Endothelial cell of umbilical vein (primary cell): ENCODE measurements around the gene SPINT4. TPM values are rescaled to one million over a fixed set of nuclear protein-coding genes. Genes with fewer than 3 reads are reported as not detected.

Experiments used
- Bru-seq: library from RNA; stranded (reverse); fragments of 400-500 nt; gene quantifications from one replicate; lab custom pipeline; 2021; lab: Mats Ljungman, UMichigan
- BruChase-seq, 2 experiments: library from RNA; stranded (reverse); fragments of 400-500 nt; gene quantifications; one replicate each; lab custom pipeline; 2021; lab: Mats Ljungman, UMichigan
- BruUV-seq: library from RNA; stranded (reverse); fragments of 400-500 nt; replicated peaks from 2 replicates; lab custom pipeline; 2021; lab: Mats Ljungman, UMichigan
- CTCF ChIA-PET: fragments of 300-600, 350-600 bp; sonication (Branson Sonifier 250); formaldehyde crosslinking; loops from one replicate; lab custom pipeline; 2021; ENCODE audit warnings: antibody characterized with exemption, inconsistent platforms; lab: Charles Lee
- POLR2A ChIA-PET: fragments of 300-600, 350-600 bp; sonication (Branson Sonifier 250); formaldehyde crosslinking; loops from one replicate; lab custom pipeline; 2021; ENCODE audit warnings: antibody characterized with exemption, inconsistent platforms; lab: Charles Lee
- DNase-seq: peaks from one replicate; pipeline ENCODE4 v3.0.0-alpha.2; 2011; ENCODE audit warnings: low read depth, low spot score
- FAIRE-seq: peaks from 2 replicates; lab custom pipeline; 2011; peaks lifted over from hg19 to GRCh38; lab: Jason Lieb, UNC
- H2AFZ ChIP-seq: 2 replicates; pipeline ENCODE4 v1.6.0; 2012; ENCODE audit warnings: low read depth, low read length, control low read depth, inconsistent platforms
- H3K27ac ChIP-seq: 2 replicates; pipeline ENCODE4 v1.5.1; 2011; ENCODE audit warnings: low read depth, mild to moderate bottlenecking, control low read depth, low read length, moderate library complexity; ENCODE audit not compliant: insufficient read depth
- H3K27me3 ChIP-seq, 2 experiments: 2 replicates each; pipeline versions ENCODE4 v1.6.0 to v1.6.1; 2011; ENCODE audit warnings: low read length in 2 of 2, mixed read lengths in 1 of 2; ENCODE audit not compliant: control insufficient read depth in 2 of 2, insufficient read depth in 2 of 2
- H3K36me3 ChIP-seq, 2 experiments: 2 replicates in 1 of 2; 3 replicates in 1 of 2; pipeline ENCODE4 v1.5.1; 2011; ENCODE audit warnings: low read length in 2 of 2, mild to moderate bottlenecking in 1 of 2, moderate library complexity in 1 of 2; ENCODE audit not compliant: control insufficient read depth in 2 of 2, insufficient read depth in 2 of 2; ENCODE audit errors: extremely low read depth in 1 of 2
- H3K4me1 ChIP-seq: 3 replicates; pipeline ENCODE4 v1.5.1; 2011; ENCODE audit warnings: mild to moderate bottlenecking, low read length; ENCODE audit not compliant: control insufficient read depth, insufficient read depth; ENCODE audit errors: extremely low read depth
- H3K4me2 ChIP-seq: 2 replicates; pipeline ENCODE4 v1.6.1; 2011; ENCODE audit warnings: low read length, control low read depth, mixed read lengths; ENCODE audit not compliant: insufficient read depth
- H3K4me3 ChIP-seq, 3 experiments: fragments of 200-600 bp in 1 of 3; sonication (generic), shearing (Covaris generic) in 1 of 3; replicated peaks in 1 of 3; 2 replicates each; pipeline ENCODE4 v1.5.1; 2011 to 2016; ENCODE audit warnings: control low read depth in 3 of 3, low read length in 3 of 3, mild to moderate bottlenecking in 2 of 3, inconsistent platforms in 1 of 3, low read depth in 1 of 3, moderate library complexity in 1 of 3; ENCODE audit not compliant: insufficient read depth in 1 of 3
- H3K79me2 ChIP-seq: 2 replicates; pipeline ENCODE4 v1.6.0; 2012; ENCODE audit warnings: low read length, inconsistent platforms; ENCODE audit not compliant: control insufficient read depth, insufficient read depth
- H3K9ac ChIP-seq: replicated peaks from 2 replicates; pipeline ENCODE3; 2011; ENCODE audit warnings: low read length, control low read depth; ENCODE audit not compliant: insufficient read depth; ENCODE audit errors: extremely low read depth
- H3K9me1 ChIP-seq: replicated peaks from 3 replicates; pipeline ENCODE4 v1.6.0; 2011; ENCODE audit warnings: mild to moderate bottlenecking, low read length; ENCODE audit not compliant: control insufficient read depth, insufficient read depth; ENCODE audit errors: extremely low read depth
- H3K9me3 ChIP-seq: replicated peaks from 2 replicates; pipeline ENCODE4 v1.5.1; 2012; ENCODE audit warnings: low read length, inconsistent platforms; ENCODE audit not compliant: control insufficient read depth, insufficient read depth
- H4K20me1 ChIP-seq: replicated peaks from 2 replicates; pipeline ENCODE3; 2011; ENCODE audit warnings: mild to moderate bottlenecking, low read length; ENCODE audit not compliant: control insufficient read depth, insufficient read depth; ENCODE audit errors: extremely low read depth
- EZH2 ChIP-seq: IDR thresholded peaks from 2 replicates; pipeline ENCODE4 v1.6.1; 2012; ENCODE audit warnings: borderline replicate concordance, low read depth, mild to moderate bottlenecking, moderate library complexity, low read length, inconsistent platforms; ENCODE audit not compliant: severe bottlenecking
- FOS ChIP-seq: IDR thresholded peaks from 2 replicates; pipeline ENCODE4 v1.6.1; 2011; ENCODE audit warnings: mild to moderate bottlenecking, low read length, moderate library complexity, borderline replicate concordance; ENCODE audit not compliant: insufficient read depth
- GATA2 ChIP-seq: IDR thresholded peaks from 2 replicates; pipeline ENCODE4 v1.7.0; 2011; ENCODE audit warnings: low read depth, mild to moderate bottlenecking, moderate library complexity, mixed read lengths, low read length; ENCODE audit not compliant: insufficient read length, insufficient read depth
- JUN ChIP-seq: IDR thresholded peaks from 2 replicates; pipeline ENCODE4 v1.6.1; 2011; ENCODE audit warnings: borderline replicate concordance, low read depth; ENCODE audit not compliant: insufficient read length, insufficient read depth
- MYC ChIP-seq: IDR thresholded peaks from one replicate; pipeline ENCODE4 v1.6.1; 2011; ENCODE audit warnings: mild to moderate bottlenecking, low read depth, low read length
- POLR2A ChIP-seq: IDR thresholded peaks from 2 replicates; pipeline ENCODE4 v1.6.1; 2012; ENCODE audit warnings: low read depth, mild to moderate bottlenecking, control low read depth, low read length
- POLR2AphosphoS5 ChIP-seq: IDR thresholded peaks from 2 replicates; pipeline ENCODE4 v1.6.1; 2012; ENCODE audit warnings: low read depth, mild to moderate bottlenecking, control low read depth, low read length, moderate library complexity; ENCODE audit not compliant: insufficient read depth
- dilution Hi-C: fragments of 300-500 bp; cut with MboI; formaldehyde crosslinking; loops from one replicate; pipeline ENCODE4 v1.15.0; 2019; ENCODE audit warnings: low sequenced_read_pairs; ENCODE audit not compliant: extremely low pct_ligation_motif_present
- intact Hi-C: fragments of 100-400 bp; cut with micrococcal nuclease; formaldehyde crosslinking; loops from one replicate; pipeline ENCODE4 v1.10.0; 2022
- long read RNA-seq: library from polyadenylated mRNA; stranded (forward); transcript quantifications from one replicate; pipeline ENCODE4 v2.0.0, GENCODE V29; 2021
- polyA minus RNA-seq, 3 experiments: library from RNA; depleted of rRNA, polyadenylated mRNA; stranded (reverse); fragments of >200 nt; gene quantifications; 1 replicate in 1 of 3; 2 replicates in 2 of 3; pipeline ENCODE4 v1.2.3, GENCODE V29; 2011
- polyA plus RNA-seq, 4 experiments: library from polyadenylated mRNA; depleted of rRNA in 3 of 4; stranded (reverse) in 3 of 4; unstranded in 1 of 4; fragments of >200 nt; gene quantifications; 2 replicates each; pipeline versions ENCODE4 v1.2.1 to v1.2.3, GENCODE V29; 2011 to 2012; ENCODE audit warnings: missing spikeins in 1 of 4
- total RNA-seq: library from RNA; stranded (reverse); gene quantifications from 2 replicates; pipeline ENCODE4 v1.2.3, GENCODE V29; 2021
- TF ChIP-seq, protein P1 (sequence below), 2 donors: IDR thresholded peaks; 1 replicate in 1 of 2; 2 replicates in 1 of 2; pipeline ENCODE4 v1.5.1; 2011; ENCODE audit warnings: low read length in 2 of 2, mild to moderate bottlenecking in 2 of 2, moderate library complexity in 2 of 2, control low read depth in 1 of 2, inconsistent platforms in 1 of 2, low read depth in 1 of 2; ENCODE audit not compliant: insufficient read depth in 1 of 2; ENCODE audit errors: extremely low read depth in 1 of 2
- TF ChIP-seq, protein P2 (sequence below): IDR thresholded peaks from 2 replicates; pipeline ENCODE4 v1.6.1; 2011; ENCODE audit not compliant: insufficient read depth, insufficient read length

Gene SPINT4
- total RNA-seq (not detected in 2 replicates), polyA plus RNA-seq (not detected in 2 replicates), polyA minus RNA-seq (not detected in 2 replicates), Bru-seq, nascent RNA (not detected), BruChase-seq, experiment 1, labeled RNA remaining after a 6-hour chase (not detected), BruChase-seq, experiment 2, labeled RNA remaining after a 2-hour chase (not detected)
- not detected in 2 replicates for polyA plus RNA-seq (2011; cell fraction: cytosol; rRNA removed)
- not detected in 2 replicates for polyA plus RNA-seq (2011; cell fraction: nucleus; rRNA removed)
- polyA plus RNA-seq (2012) = not detected in 2 replicates
- polyA minus RNA-seq (2011; cell fraction: cytosol; rRNA and poly(A)+ RNA removed) = not detected
- not detected in 2 replicates for polyA minus RNA-seq (2011; cell fraction: nucleus; rRNA and poly(A)+ RNA removed)
- long read RNA-seq = 0 reads

DNA sequence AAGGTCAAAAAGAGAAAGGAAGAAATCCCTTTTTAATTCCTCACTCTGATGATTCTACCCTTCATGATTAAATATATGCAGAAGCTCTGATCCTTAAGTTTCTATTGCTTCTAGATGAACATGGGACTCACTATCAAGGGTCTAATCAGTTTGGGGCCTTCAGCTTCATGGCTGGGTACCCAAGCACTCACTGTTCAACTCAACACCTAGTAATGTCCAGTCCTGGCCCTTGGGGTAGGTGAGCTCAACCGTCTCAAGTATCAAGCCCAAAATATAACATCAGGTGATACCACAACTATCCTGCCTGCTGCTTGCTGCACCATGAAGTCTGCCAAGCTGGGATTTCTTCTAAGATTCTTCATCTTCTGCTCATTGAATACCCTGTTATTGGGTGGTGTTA is at the start of gene SPINT4:
Gene SPINT4, plus strand, starts transcription at position 301 of the 400 bp plus-strand sequence. Its CDS starts 21 bp downstream, at position 322.
- TF ChIP-seq JUN (no peak), FOS (no peak), POLR2AphosphoS5 (no peak), GATA2 (no peak), EZH2 (no peak), MYC (no peak), POLR2A (no peak)
- TF ChIP-seq, protein P1, sequence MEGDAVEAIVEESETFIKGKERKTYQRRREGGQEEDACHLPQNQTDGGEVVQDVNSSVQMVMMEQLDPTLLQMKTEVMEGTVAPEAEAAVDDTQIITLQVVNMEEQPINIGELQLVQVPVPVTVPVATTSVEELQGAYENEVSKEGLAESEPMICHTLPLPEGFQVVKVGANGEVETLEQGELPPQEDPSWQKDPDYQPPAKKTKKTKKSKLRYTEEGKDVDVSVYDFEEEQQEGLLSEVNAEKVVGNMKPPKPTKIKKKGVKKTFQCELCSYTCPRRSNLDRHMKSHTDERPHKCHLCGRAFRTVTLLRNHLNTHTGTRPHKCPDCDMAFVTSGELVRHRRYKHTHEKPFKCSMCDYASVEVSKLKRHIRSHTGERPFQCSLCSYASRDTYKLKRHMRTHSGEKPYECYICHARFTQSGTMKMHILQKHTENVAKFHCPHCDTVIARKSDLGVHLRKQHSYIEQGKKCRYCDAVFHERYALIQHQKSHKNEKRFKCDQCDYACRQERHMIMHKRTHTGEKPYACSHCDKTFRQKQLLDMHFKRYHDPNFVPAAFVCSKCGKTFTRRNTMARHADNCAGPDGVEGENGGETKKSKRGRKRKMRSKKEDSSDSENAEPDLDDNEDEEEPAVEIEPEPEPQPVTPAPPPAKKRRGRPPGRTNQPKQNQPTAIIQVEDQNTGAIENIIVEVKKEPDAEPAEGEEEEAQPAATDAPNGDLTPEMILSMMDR (IDR thresholded peaks at IDR 0.05; ENCODE audit: extremely low read depth in 1 of 2, insufficient read depth in 1 of 2, low read depth in 1 of 2, low read length in 2 of 2) = no peak
- TF ChIP-seq, protein P2, sequence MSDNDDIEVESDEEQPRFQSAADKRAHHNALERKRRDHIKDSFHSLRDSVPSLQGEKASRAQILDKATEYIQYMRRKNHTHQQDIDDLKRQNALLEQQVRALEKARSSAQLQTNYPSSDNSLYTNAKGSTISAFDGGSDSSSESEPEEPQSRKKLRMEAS = no peak
- intact Hi-C loops = no loop called here

More for the DNA sequence above, at the start of gene SPINT4:
- no peak within 1 kb of the TSS for H3K27ac ChIP-seq
- H3K4me1 ChIP-seq = no peaks in the 10 kb centered on the region
- no peaks in the 10 kb centered on the region for H3K79me2 ChIP-seq
- H4K20me1 ChIP-seq = no peaks in the 10 kb centered on the region
- no peaks in the 10 kb centered on the region for H3K9me3 ChIP-seq
- no peak within 1 kb of the TSS for H3K4me3 ChIP-seq
- H3K27me3 ChIP-seq = no peaks in the 10 kb centered on the region
- no peaks in the 10 kb centered on the region for H3K36me3 ChIP-seq
- dilution Hi-C loops = no loop called here
- no TSS peak for BruUV-seq
- H3K9ac ChIP-seq = no peak within 1 kb of the TSS
- H3K4me2 ChIP-seq = no peak within 1 kb of the TSS
- DNase-seq (no peak), FAIRE-seq (no peak)
- no peaks in the 10 kb centered on the region for H3K9me1 ChIP-seq
- CTCF ChIA-PET = no interaction called here
- POLR2A ChIA-PET = no interaction called here
- no peak within 1 kb of the TSS for H2AFZ ChIP-seq
